ENCODE data around the gene PLD1. TPM values are rescaled to one million over a fixed set of nuclear protein-coding genes. Genes with fewer than 3 reads are reported as not detected.
"Not testable (repeated sequence)": the region's sequence is repeated elsewhere in the genome, so short reads cannot be mapped to it uniquely, and the experiment has no call there.

PLD1 gene
- total and polyA plus RNA-seq, 3 experiments from 2014 or later = 0.59 to 14.5 (median 1.3) TPM

GRCh38 chr3:171694888-171695287 lies 115.4 kb downstream of the PLD1 start:
- peaks cover 6 to 29% of the 10 kb centered on the region in 2 donors for H3K27me3 Mint-ChIP-seq
- H3K4me3 ChIP-seq (ENCODE audit: low read length) = no peak overlapping the region
- peaks cover 1 to 6% (median 5%) of the 10 kb centered on the region in 3 donors for H3K4me1 Mint-ChIP-seq
- peaks cover 0 to 12% (median 0%) of the 10 kb centered on the region in 3 donors for H3K36me3 Mint-ChIP-seq
- no peak for DNase-seq
- no peaks in the 10 kb centered on the region for H3K4me1 ChIP-seq (ENCODE audit: insufficient read depth, low read length)
- no peaks in the 10 kb centered on the region for H3K9me3 Mint-ChIP-seq
- no peak overlapping the region for H3K27ac Mint-ChIP-seq
- no peaks in the 10 kb centered on the region for H3K9me3 ChIP-seq (ENCODE audit: low read length)
- H3K27ac ChIP-seq (ENCODE audit: low read depth, low read length) = no peak overlapping the region
- H3K4me3 Mint-ChIP-seq = no peak overlapping the region
- CTCF ChIA-PET = no interaction called here
- H3K27me3 ChIP-seq (ENCODE audit: insufficient read depth, low read length, poor library complexity, severe bottlenecking) = no peaks in the 10 kb centered on the region
- no peaks in the 10 kb centered on the region for H3K36me3 ChIP-seq (ENCODE audit: insufficient read depth, low read length)
- POLR2A ChIA-PET = no interaction called here

- POLR2A ChIA-PET; H3K27ac ChIP-seq (ENCODE audit: low read depth, low read length); H3K27ac Mint-ChIP-seq; H3K36me3 Mint-ChIP-seq; CTCF ChIA-PET; H3K4me1 ChIP-seq (ENCODE audit: insufficient read depth, low read length); H3K9me3 ChIP-seq (ENCODE audit: low read length); H3K36me3 ChIP-seq (ENCODE audit: insufficient read depth, low read length); H3K4me3 Mint-ChIP-seq; DNase-seq; H3K27me3 ChIP-seq (ENCODE audit: insufficient read depth, low read length, poor library complexity, severe bottlenecking); H3K4me1 Mint-ChIP-seq; H3K4me3 ChIP-seq (ENCODE audit: low read length); H3K9me3 Mint-ChIP-seq: not testable (repeated sequence)
- peaks cover 3 to 16% of the 10 kb centered on the region in 2 donors for H3K27me3 Mint-ChIP-seq
Observed at GRCh38 chr3:171692551-171692950, 117.7 kb downstream of the PLD1 start.

- H3K9me3 Mint-ChIP-seq = no peaks in the 10 kb centered on the region
- H3K27me3 Mint-ChIP-seq = peaks cover under 1 to 11% of the 10 kb centered on the region in 2 donors
- no peaks in the 10 kb centered on the region for H3K27me3 ChIP-seq (ENCODE audit: insufficient read depth, low read length, poor library complexity, severe bottlenecking)
- H3K27ac Mint-ChIP-seq = no peak overlapping the region
- peaks cover 1 to 6% (median 5%) of the 10 kb centered on the region in 3 donors for H3K4me1 Mint-ChIP-seq
- H3K4me1 ChIP-seq (ENCODE audit: insufficient read depth, low read length) = no peaks in the 10 kb centered on the region
- no peaks in the 10 kb centered on the region for H3K36me3 ChIP-seq (ENCODE audit: insufficient read depth, low read length)
- no peaks in the 10 kb centered on the region for H3K36me3 Mint-ChIP-seq
- DNase-seq = no peak
- no peak overlapping the region for H3K27ac ChIP-seq (ENCODE audit: low read depth, low read length)
- ChIA-PET POLR2A (no interaction called here), CTCF (no interaction called here)
- H3K4me3 Mint-ChIP-seq = no peak overlapping the region
- H3K4me3 ChIP-seq (ENCODE audit: low read length) = no peak overlapping the region
- H3K9me3 ChIP-seq (ENCODE audit: low read length) = no peaks in the 10 kb centered on the region
Observed at GRCh38 chr3:171691485-171691884, 118.8 kb downstream of the PLD1 start.

GRCh38 chr3:171690281-171690680 lies 120.0 kb downstream of the PLD1 start:
- Mint-ChIP-seq H3K27me3 (peaks cover 0 to 13% of the 10 kb centered on the region in 2 donors), H3K27ac (peak overlapping the region in 1 of 8 donors; percentile 42), H3K4me1 (peaks cover 1 to 6% (median 5%) of the 10 kb centered on the region in 3 donors), H3K36me3 (peaks cover 0 to 4% (median 0%) of the 10 kb centered on the region in 3 donors), H3K9me3 (no peaks in the 10 kb centered on the region), H3K4me3 (no peak overlapping the region)
- DNase-seq = no peak
- H3K4me3 ChIP-seq (ENCODE audit: low read length) = no peak overlapping the region
- H3K27ac ChIP-seq (ENCODE audit: low read depth, low read length) = no peak overlapping the region
- no peaks in the 10 kb centered on the region for H3K36me3 ChIP-seq (ENCODE audit: insufficient read depth, low read length)
- H3K9me3 ChIP-seq (ENCODE audit: low read length) = no peaks in the 10 kb centered on the region
- CTCF ChIA-PET = no interaction called here
- POLR2A ChIA-PET = no interaction called here
- no peaks in the 10 kb centered on the region for H3K27me3 ChIP-seq (ENCODE audit: insufficient read depth, low read length, poor library complexity, severe bottlenecking)
- H3K4me1 ChIP-seq (ENCODE audit: insufficient read depth, low read length) = no peaks in the 10 kb centered on the region

GRCh38 chr3:171688593-171688992 lies 121.7 kb downstream of the PLD1 start:
- H3K4me3 ChIP-seq (ENCODE audit: low read length) = no peak overlapping the region
- POLR2A ChIA-PET = no interaction called here
- H3K27ac ChIP-seq (ENCODE audit: low read depth, low read length) = no peak overlapping the region
- H3K4me1 ChIP-seq (ENCODE audit: insufficient read depth, low read length) = no peaks in the 10 kb centered on the region
- Mint-ChIP-seq H3K36me3 (peaks cover 0 to 4% (median 0%) of the 10 kb centered on the region in 3 donors), H3K4me3 (no peak overlapping the region), H3K4me1 (peaks cover 1 to 6% (median 5%) of the 10 kb centered on the region in 3 donors), H3K27me3 (peaks cover 0 to 20% of the 10 kb centered on the region in 2 donors), H3K9me3 (no peaks in the 10 kb centered on the region), H3K27ac (no peak overlapping the region)
- CTCF ChIA-PET = no interaction called here
- no peaks in the 10 kb centered on the region for H3K27me3 ChIP-seq (ENCODE audit: insufficient read depth, low read length, poor library complexity, severe bottlenecking)
- DNase-seq = no peak
- no peaks in the 10 kb centered on the region for H3K36me3 ChIP-seq (ENCODE audit: insufficient read depth, low read length)
- H3K9me3 ChIP-seq (ENCODE audit: low read length) = no peaks in the 10 kb centered on the region

- no peaks in the 10 kb centered on the region for H3K36me3 ChIP-seq (ENCODE audit: insufficient read depth, low read length)
- H3K9me3 ChIP-seq (ENCODE audit: low read length) = no peaks in the 10 kb centered on the region
- no peak for DNase-seq
- ChIA-PET CTCF (no interaction called here), POLR2A (no interaction called here)
- no peaks in the 10 kb centered on the region for H3K27me3 ChIP-seq (ENCODE audit: insufficient read depth, low read length, poor library complexity, severe bottlenecking)
- no peak overlapping the region for H3K4me3 ChIP-seq (ENCODE audit: low read length)
- H3K4me1 ChIP-seq (ENCODE audit: insufficient read depth, low read length) = no peaks in the 10 kb centered on the region
- H3K4me3 Mint-ChIP-seq = no peak overlapping the region
- peaks cover 2 to 21% of the 10 kb centered on the region in 2 donors for H3K27me3 Mint-ChIP-seq
- H3K36me3 Mint-ChIP-seq = peaks cover 0 to 4% (median 0%) of the 10 kb centered on the region in 3 donors
- peaks cover 1 to 6% (median 5%) of the 10 kb centered on the region in 3 donors for H3K4me1 Mint-ChIP-seq
- no peak overlapping the region for H3K27ac Mint-ChIP-seq
- no peak overlapping the region for H3K27ac ChIP-seq (ENCODE audit: low read depth, low read length)
- no peaks in the 10 kb centered on the region for H3K9me3 Mint-ChIP-seq
Observed at GRCh38 chr3:171688002-171688401, 122.3 kb downstream of the PLD1 start.

GRCh38 chr3:171687581-171687980 lies 122.7 kb downstream of the PLD1 start:
- Mint-ChIP-seq H3K27me3 (peaks cover 2 to 22% of the 10 kb centered on the region in 2 donors), H3K9me3 (no peaks in the 10 kb centered on the region), H3K36me3 (peaks cover 0 to 4% (median 0%) of the 10 kb centered on the region in 3 donors), H3K27ac (no peak overlapping the region), H3K4me1 (peaks cover 1 to 6% (median 5%) of the 10 kb centered on the region in 3 donors), H3K4me3 (no peak overlapping the region)
- Histone ChIP-seq H3K4me3 (ENCODE audit: low read length) (no peak overlapping the region), H3K27ac (ENCODE audit: low read depth, low read length) (no peak overlapping the region), H3K27me3 (ENCODE audit: insufficient read depth, low read length, poor library complexity, severe bottlenecking) (no peaks in the 10 kb centered on the region), H3K9me3 (ENCODE audit: low read length) (no peaks in the 10 kb centered on the region), H3K4me1 (ENCODE audit: insufficient read depth, low read length) (no peaks in the 10 kb centered on the region), H3K36me3 (ENCODE audit: insufficient read depth, low read length) (no peaks in the 10 kb centered on the region)
- ChIA-PET CTCF (no interaction called here), POLR2A (no interaction called here)
- DNase-seq = no peak

- Histone ChIP-seq H3K4me1 (ENCODE audit: insufficient read depth, low read length) (no peaks in the 10 kb centered on the region), H3K27ac (ENCODE audit: low read depth, low read length) (no peak overlapping the region), H3K9me3 (ENCODE audit: low read length) (no peaks in the 10 kb centered on the region), H3K4me3 (ENCODE audit: low read length) (no peak overlapping the region), H3K27me3 (ENCODE audit: insufficient read depth, low read length, poor library complexity, severe bottlenecking) (no peaks in the 10 kb centered on the region), H3K36me3 (ENCODE audit: insufficient read depth, low read length) (no peaks in the 10 kb centered on the region)
- H3K27me3 Mint-ChIP-seq = peaks cover 2 to 22% of the 10 kb centered on the region in 2 donors
- H3K36me3 Mint-ChIP-seq = peaks cover 0 to 4% (median 0%) of the 10 kb centered on the region in 3 donors
- no peak for DNase-seq
- H3K27ac Mint-ChIP-seq = no peak overlapping the region
- ChIA-PET POLR2A (no interaction called here), CTCF (interaction anchor here (1.7 kb wide), 1 partner anchor 14 kb away, joined by 3 read pairs; no protein-coding TSS in a partner anchor)
- H3K9me3 Mint-ChIP-seq = no peaks in the 10 kb centered on the region
- H3K4me3 Mint-ChIP-seq = no peak overlapping the region
- peaks cover 1 to 6% (median 5%) of the 10 kb centered on the region in 3 donors for H3K4me1 Mint-ChIP-seq
Observed at GRCh38 chr3:171687064-171687463, 123.2 kb downstream of the PLD1 start.

Measured in CD8-positive, alpha-beta memory T cell (primary cell).